ENCODE results near the gene CLGN. TPM values are rescaled to one million over a fixed set of nuclear protein-coding genes. Genes with fewer than 3 reads are reported as not detected.

Gene CLGN
- total RNA-seq, 1 experiment from 2014 or later = 9.6 TPM

- Histone ChIP-seq H3K4me1 (ENCODE audit: insufficient read depth, low read length) (peaks cover 5% of the 10 kb centered on the region; the same call in 1 of the 2 replicates), H3K27ac (ENCODE audit: low read length) (no peak overlapping the region), H3F3A (ENCODE audit: low read length, unreplicated experiment) (no peaks in the 10 kb centered on the region), H3K79me2 (ENCODE audit: low read length) (no peaks in the 10 kb centered on the region), H4K20me1 (ENCODE audit: low read length) (no peaks in the 10 kb centered on the region), H3K27me3 (ENCODE audit: low read length) (no peaks in the 10 kb centered on the region), H3K36me3 (ENCODE audit: low read depth, low read length) (no peaks in the 10 kb centered on the region), H3K4me2 (ENCODE audit: low read length) (peak overlapping the region; percentile 58), H3K9ac (ENCODE audit: low read length) (no peak overlapping the region), H3K4me3 (ENCODE audit: low read length) (no peak overlapping the region), H3K9me2 (replicated peaks; ENCODE audit: low read length) (no peaks in the 10 kb centered on the region), H2AFZ (ENCODE audit: low read length) (peak overlapping the region; percentile 47), H3K9me3 (ENCODE audit: low read length) (no peaks in the 10 kb centered on the region)
- peak; percentile 33 for DNase-seq
- intact Hi-C loops (cut with micrococcal nuclease) = no loop called here
- no TSS peak for BruUV-seq (replicated peaks)
- 0 out of 2 replicates have a peak, but pooled peaks have one; percentile 18 for ATAC-seq
- ChIA-PET CTCF (no interaction called here), POLR2A (ENCODE audit: unreplicated experiment) (no interaction called here)
- no peak for TF ChIP-seq EZH2 (IDR thresholded peaks at IDR 0.05; ENCODE audit: low read length, unreplicated experiment)
- no peak for TF ChIP-seq EZH2phosphoT487 (IDR thresholded peaks at IDR 0.05; ENCODE audit: borderline replicate concordance, low read length)
- TF ChIP-seq, protein P1, sequence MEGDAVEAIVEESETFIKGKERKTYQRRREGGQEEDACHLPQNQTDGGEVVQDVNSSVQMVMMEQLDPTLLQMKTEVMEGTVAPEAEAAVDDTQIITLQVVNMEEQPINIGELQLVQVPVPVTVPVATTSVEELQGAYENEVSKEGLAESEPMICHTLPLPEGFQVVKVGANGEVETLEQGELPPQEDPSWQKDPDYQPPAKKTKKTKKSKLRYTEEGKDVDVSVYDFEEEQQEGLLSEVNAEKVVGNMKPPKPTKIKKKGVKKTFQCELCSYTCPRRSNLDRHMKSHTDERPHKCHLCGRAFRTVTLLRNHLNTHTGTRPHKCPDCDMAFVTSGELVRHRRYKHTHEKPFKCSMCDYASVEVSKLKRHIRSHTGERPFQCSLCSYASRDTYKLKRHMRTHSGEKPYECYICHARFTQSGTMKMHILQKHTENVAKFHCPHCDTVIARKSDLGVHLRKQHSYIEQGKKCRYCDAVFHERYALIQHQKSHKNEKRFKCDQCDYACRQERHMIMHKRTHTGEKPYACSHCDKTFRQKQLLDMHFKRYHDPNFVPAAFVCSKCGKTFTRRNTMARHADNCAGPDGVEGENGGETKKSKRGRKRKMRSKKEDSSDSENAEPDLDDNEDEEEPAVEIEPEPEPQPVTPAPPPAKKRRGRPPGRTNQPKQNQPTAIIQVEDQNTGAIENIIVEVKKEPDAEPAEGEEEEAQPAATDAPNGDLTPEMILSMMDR (conservative IDR thresholded peaks at IDR 0.05; ENCODE audit: low read depth, low read length) = no peak
Observed at GRCh38 chr4:140343303-140343702, 84.1 kb downstream of the CLGN start.

DNA sequence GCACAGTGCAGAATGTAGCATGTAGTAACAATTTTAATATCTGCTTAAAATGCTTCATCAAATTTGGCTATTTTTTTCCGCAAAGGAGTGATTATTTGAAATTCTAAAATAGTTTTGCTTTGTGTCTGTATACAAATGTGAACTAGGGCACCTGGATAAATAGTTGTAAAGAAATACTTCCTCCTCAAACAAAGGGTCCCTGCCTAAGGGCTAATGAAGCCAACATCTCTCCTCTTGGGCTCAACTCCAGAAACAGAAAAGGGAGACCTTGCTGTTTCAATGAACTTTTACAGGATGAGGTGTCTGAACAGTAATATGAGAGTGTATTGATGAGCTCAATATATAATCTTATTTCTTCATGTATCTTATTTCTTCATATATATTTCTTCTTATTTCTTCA lies 84.8 kb downstream of the CLGN start:
- TF ChIP-seq, protein P1 (conservative IDR thresholded peaks at IDR 0.05; ENCODE audit: low read depth, low read length) = no peak
- TF ChIP-seq EZH2 (IDR thresholded peaks at IDR 0.05; ENCODE audit: low read length, unreplicated experiment) = no peak
- TF ChIP-seq EZH2phosphoT487 (IDR thresholded peaks at IDR 0.05; ENCODE audit: borderline replicate concordance, low read length) = no peak
- peaks cover 5% of the 10 kb centered on the region; the same call in 1 of the 2 replicates for H3K4me1 ChIP-seq (ENCODE audit: insufficient read depth, low read length)
- BruUV-seq (replicated peaks) = no TSS peak
- CTCF ChIA-PET = no interaction called here
- no peaks in the 10 kb centered on the region for H3K9me3 ChIP-seq (ENCODE audit: low read length)
- DNase-seq (no peak), ATAC-seq (no peak)
- H3K27ac ChIP-seq (ENCODE audit: low read length) = no peak overlapping the region
- no peak overlapping the region for H3K4me2 ChIP-seq (ENCODE audit: low read length)
- intact Hi-C loops (cut with micrococcal nuclease) = no loop called here
- H3K27me3 ChIP-seq (ENCODE audit: low read length) = no peaks in the 10 kb centered on the region
- no peaks in the 10 kb centered on the region for H3K79me2 ChIP-seq (ENCODE audit: low read length)
- POLR2A ChIA-PET (ENCODE audit: unreplicated experiment) = no interaction called here
- H3K4me3 ChIP-seq (ENCODE audit: low read length) = no peak overlapping the region
- H4K20me1 ChIP-seq (ENCODE audit: low read length) = no peaks in the 10 kb centered on the region
- no peaks in the 10 kb centered on the region for H3K9me2 ChIP-seq (replicated peaks; ENCODE audit: low read length)
- no peak overlapping the region for H3K9ac ChIP-seq (ENCODE audit: low read length)
- H3K36me3 ChIP-seq (ENCODE audit: low read depth, low read length) = no peaks in the 10 kb centered on the region
- H2AFZ ChIP-seq (ENCODE audit: low read length) = no peak overlapping the region
- no peaks in the 10 kb centered on the region for H3F3A ChIP-seq (ENCODE audit: low read length, unreplicated experiment)

Other genes with a start within 250 kb of the CLGN start
- gene SCOC, start 54.0 kb downstream of the CLGN start, total RNA-seq (2014; rRNA removed) = 22.5 and 28.2 TPM in 2 replicates
- gene MGAT4D, start 70.6 kb upstream of the CLGN start, total RNA-seq (2014; rRNA removed) = not detected in 2 replicates
- gene ELMOD2, start 96.5 kb upstream of the CLGN start, total RNA-seq (2014; rRNA removed) = 10.1 and 12.1 TPM in 2 replicates
- not detected in 2 replicates for gene UCP1, start 141.3 kb upstream of the CLGN start, total RNA-seq (2014; rRNA removed)

Measured in PC-3 (cell line).